ENCODE measurements around the gene HSPG2.
"Not testable (repeated sequence)": the region's sequence is repeated elsewhere in the genome, so short reads cannot be mapped to it uniquely, and the experiment has no call there.

The HSPG2 gene

GRCh38 chr1:21932127-21932526 lies 5.0 kb downstream of the HSPG2 start:
- DNase-seq (ENCODE audit: low spot score) = peak; percentile 23

- peak; percentile 52 for DNase-seq (ENCODE audit: low spot score)
These were observed 5.7 kb downstream of the HSPG2 start for GRCh38 chr1:21931171-21932093.

GRCh38 chr1:21930629-21931170 lies 6.4 kb downstream of the HSPG2 start:
- DNase-seq (ENCODE audit: low spot score) = no peak

GRCh38 chr1:21930080-21930571 lies 7.0 kb downstream of the HSPG2 start:
- peak; percentile 16 for DNase-seq (ENCODE audit: low spot score)

GRCh38 chr1:21927533-21928237 lies 9.4 kb downstream of the HSPG2 start:
- peak; percentile 65 for DNase-seq (ENCODE audit: low spot score)

- peak; percentile 14 for DNase-seq (ENCODE audit: low spot score)
These were observed 10.1 kb downstream of the HSPG2 start for GRCh38 chr1:21926814-21927532.

- no peak for DNase-seq (ENCODE audit: low spot score)
These were observed 11.0 kb downstream of the HSPG2 start for GRCh38 chr1:21926065-21926464.

- no peak for DNase-seq (ENCODE audit: low spot score)
These were observed 11.7 kb downstream of the HSPG2 start for GRCh38 chr1:21925334-21925940.

- DNase-seq (ENCODE audit: low spot score) = peak; percentile 100
These were observed 12.6 kb downstream of the HSPG2 start for GRCh38 chr1:21924503-21925005.

- DNase-seq (ENCODE audit: low spot score) = no peak
These were observed 14.8 kb downstream of the HSPG2 start for GRCh38 chr1:21922090-21923013.

- no peak for DNase-seq (ENCODE audit: low spot score)
These were observed 15.8 kb downstream of the HSPG2 start for GRCh38 chr1:21921100-21921875.

- DNase-seq (ENCODE audit: low spot score) = no peak
These were observed 17.6 kb downstream of the HSPG2 start for GRCh38 chr1:21919520-21919919.

- not testable (repeated sequence) for DNase-seq (ENCODE audit: low spot score)
These were observed 19.9 kb downstream of the HSPG2 start for GRCh38 chr1:21917239-21917631.

- DNase-seq (ENCODE audit: low spot score) = no peak
These were observed 20.5 kb downstream of the HSPG2 start for GRCh38 chr1:21916447-21917238.

- no peak for DNase-seq (ENCODE audit: low spot score)
These were observed 22.1 kb downstream of the HSPG2 start for GRCh38 chr1:21914880-21915640.

- no peak for DNase-seq (ENCODE audit: low spot score)
These were observed 22.7 kb downstream of the HSPG2 start for GRCh38 chr1:21914450-21914849.

GRCh38 chr1:21913763-21914162 lies 23.3 kb downstream of the HSPG2 start:
- peak; percentile 75 for DNase-seq (ENCODE audit: low spot score)

- peak; percentile 63 for DNase-seq (ENCODE audit: low spot score)
These were observed 23.9 kb downstream of the HSPG2 start for GRCh38 chr1:21913258-21913657.

Measured in kidney capillary endothelial cell (primary cell).